Neural cell (in vitro differentiated cells): ENCODE measurements around the gene TUB. TPM values are rescaled to one million over a fixed set of nuclear protein-coding genes. Genes with fewer than 3 reads are reported as not detected.

ENCODE experiments used
- H2AFZ ChIP-seq: fragments of 200-600, 300-800 bp; sonication (generic), shearing (Covaris generic); 2 replicates; pipeline ENCODE4 v1.6.0; 2014; ENCODE audit warnings: low read depth, mild to moderate bottlenecking, antibody characterized with exemption, low read length, moderate library complexity
- H3F3A ChIP-seq: fragments of 200-600 bp; shearing (Covaris generic); 2 replicates; pipeline ENCODE4 v1.6.1; 2016; ENCODE audit warnings: mild to moderate bottlenecking, moderate library complexity, mixed read lengths, antibody characterized with exemption, low read length; ENCODE audit not compliant: insufficient read depth, poor library complexity, severe bottlenecking
- H3K27ac ChIP-seq: fragments of 200-600, 300-800 bp; sonication (generic), shearing (Covaris generic); 2 replicates; pipeline ENCODE4 v1.5.1; 2014; ENCODE audit warnings: mild to moderate bottlenecking, low read length, moderate library complexity
- H3K27me3 ChIP-seq: fragments of 300-800, 200-600 bp; sonication (generic), shearing (Covaris generic); 2 replicates; pipeline ENCODE4 v1.6.0; 2014; ENCODE audit warnings: mild to moderate bottlenecking, low read depth, low read length, moderate library complexity; ENCODE audit not compliant: insufficient read depth
- H3K36me3 ChIP-seq: fragments of 300-800, 200-600 bp; sonication (generic), shearing (Covaris generic); 2 replicates; pipeline ENCODE4 v1.5.1; 2014; ENCODE audit warnings: mild to moderate bottlenecking, antibody characterized with exemption, low read length, moderate library complexity; ENCODE audit not compliant: insufficient read depth
- H3K4me2 ChIP-seq: fragments of 300-800, 200-600 bp; sonication (generic), shearing (Covaris generic); 2 replicates; pipeline ENCODE4 v1.6.0; 2014; ENCODE audit warnings: mild to moderate bottlenecking, low read length
- H3K4me3 ChIP-seq: fragments of 300-800, 200-600 bp; sonication (generic), shearing (Covaris generic); 2 replicates; pipeline ENCODE4 v1.5.1; 2014; ENCODE audit warnings: mild to moderate bottlenecking, low read length, moderate library complexity
- H3K79me2 ChIP-seq: fragments of 200-600 bp; shearing (Covaris generic); replicated peaks from 2 replicates; pipeline ENCODE4 v1.6.0; 2014; ENCODE audit warnings: mild to moderate bottlenecking, low read length, moderate library complexity; ENCODE audit not compliant: insufficient read depth
- H3K9ac ChIP-seq: fragments of 300-800, 200-600 bp; sonication (generic), shearing (Covaris generic); 2 replicates; pipeline ENCODE4 v1.6.1; 2016; ENCODE audit warnings: mild to moderate bottlenecking, low read length, mixed read lengths
- H3K9me2 ChIP-seq: fragments of 200-600 bp; shearing (Covaris generic); 2 replicates; pipeline ENCODE4 v1.6.1; 2016; ENCODE audit warnings: mild to moderate bottlenecking, low read length, mixed read lengths; ENCODE audit not compliant: insufficient read depth
- H3K9me3 ChIP-seq: fragments of 200-600, 300-800 bp; sonication (generic), shearing (Covaris generic); 2 replicates; pipeline ENCODE4 v1.6.1; 2016; ENCODE audit warnings: mild to moderate bottlenecking, mixed run types, low read length, moderate library complexity, mixed read lengths
- H4K20me1 ChIP-seq: fragments of 200-600 bp; shearing (Covaris generic); 2 replicates; pipeline ENCODE4 v1.6.1; 2016; ENCODE audit warnings: mild to moderate bottlenecking, mixed run types; ENCODE audit not compliant: insufficient read depth
- EP300 ChIP-seq: fragments of 450-650 bp; conservative IDR thresholded peaks from 2 replicates; pipeline ENCODE4 v1.6.1; 2014; ENCODE audit warnings: antibody characterized with exemption, mild to moderate bottlenecking, moderate library complexity; ENCODE audit not compliant: poor library complexity, severe bottlenecking
- EZH2 ChIP-seq: fragments of 200-600, 300-800 bp; shearing (Covaris generic), sonication (generic); IDR thresholded peaks from 2 replicates; pipeline ENCODE4 v1.6.1; 2014; ENCODE audit warnings: antibody characterized with exemption, low read length, borderline replicate concordance, mild to moderate bottlenecking; ENCODE audit not compliant: insufficient read depth, poor library complexity, severe bottlenecking
- POLR2AphosphoS5 ChIP-seq: IDR thresholded peaks from 2 replicates; pipeline ENCODE4 v1.6.1; 2012
- RAD21 ChIP-seq: fragments of 450-650 bp; conservative IDR thresholded peaks from 2 replicates; pipeline ENCODE4 v1.6.1; 2014; ENCODE audit warnings: antibody characterized with exemption, mild to moderate bottlenecking, moderate library complexity
- SMC3 ChIP-seq: fragments of 450-650 bp; conservative IDR thresholded peaks from 2 replicates; pipeline ENCODE4 v1.6.1; 2014; ENCODE audit warnings: antibody characterized with exemption, mild to moderate bottlenecking, moderate library complexity; ENCODE audit not compliant: poor library complexity
- TAF1 ChIP-seq: IDR thresholded peaks from 2 replicates; pipeline ENCODE4 v1.6.1; 2012; ENCODE audit warnings: low read depth
- polyA plus RNA-seq: library from polyadenylated mRNA; depleted of rRNA; stranded (reverse); fragments of >200 nt; gene quantifications from 2 replicates; pipeline ENCODE4 v1.2.3, GENCODE V29; 2014
- TF ChIP-seq, protein P1 (sequence below): fragments of 450-650 bp; IDR thresholded peaks from 2 replicates; pipeline ENCODE4 v1.5.1; 2014; ENCODE audit warnings: antibody characterized with exemption, mild to moderate bottlenecking, moderate library complexity; ENCODE audit not compliant: poor library complexity, severe bottlenecking
- TF ChIP-seq, protein P2 (sequence below): IDR thresholded peaks from 2 replicates; pipeline ENCODE4 v1.6.1; 2012; ENCODE audit warnings: borderline replicate concordance

TUB gene
- polyA plus RNA-seq, 1 donor from 2014 or later, result 125 TPM

DNA sequence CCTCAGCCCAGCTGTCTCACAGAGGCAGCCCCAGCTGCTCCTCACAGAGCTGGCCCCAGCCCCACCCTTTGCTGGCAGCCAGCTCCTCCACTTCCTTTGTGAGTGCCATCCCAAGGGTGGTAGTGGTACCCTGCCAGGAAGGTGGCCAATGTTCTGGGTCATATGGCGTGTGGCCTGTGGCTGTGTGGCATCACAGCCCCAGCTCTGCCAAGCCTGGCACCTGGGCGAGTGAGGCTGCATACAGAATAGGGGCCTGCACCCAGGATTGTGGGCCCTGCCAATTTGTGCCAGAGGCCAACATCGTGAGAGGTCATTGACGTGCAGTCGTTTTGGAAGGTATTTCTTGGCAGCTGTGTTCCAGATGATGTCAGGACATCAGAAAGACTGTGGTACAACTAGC lies 10.7 kb downstream of the TUB start:
- Histone ChIP-seq H3K27ac (no peak overlapping the region), H3K79me2 (peaks cover 23% of the 10 kb centered on the region), H3K4me2 (no peak overlapping the region), H3K36me3 (peaks cover 5% of the 10 kb centered on the region), H4K20me1 (peaks cover 4% of the 10 kb centered on the region), H3K9me2 (no peaks in the 10 kb centered on the region), H2AFZ (no peak overlapping the region), H3K27me3 (no peaks in the 10 kb centered on the region), H3K9ac (no peak overlapping the region), H3F3A (no peaks in the 10 kb centered on the region), H3K4me3 (no peak overlapping the region), H3K9me3 (no peaks in the 10 kb centered on the region)
- no peak for TF ChIP-seq POLR2AphosphoS5
- TF ChIP-seq EP300, result no peak
- TF ChIP-seq, protein P1, sequence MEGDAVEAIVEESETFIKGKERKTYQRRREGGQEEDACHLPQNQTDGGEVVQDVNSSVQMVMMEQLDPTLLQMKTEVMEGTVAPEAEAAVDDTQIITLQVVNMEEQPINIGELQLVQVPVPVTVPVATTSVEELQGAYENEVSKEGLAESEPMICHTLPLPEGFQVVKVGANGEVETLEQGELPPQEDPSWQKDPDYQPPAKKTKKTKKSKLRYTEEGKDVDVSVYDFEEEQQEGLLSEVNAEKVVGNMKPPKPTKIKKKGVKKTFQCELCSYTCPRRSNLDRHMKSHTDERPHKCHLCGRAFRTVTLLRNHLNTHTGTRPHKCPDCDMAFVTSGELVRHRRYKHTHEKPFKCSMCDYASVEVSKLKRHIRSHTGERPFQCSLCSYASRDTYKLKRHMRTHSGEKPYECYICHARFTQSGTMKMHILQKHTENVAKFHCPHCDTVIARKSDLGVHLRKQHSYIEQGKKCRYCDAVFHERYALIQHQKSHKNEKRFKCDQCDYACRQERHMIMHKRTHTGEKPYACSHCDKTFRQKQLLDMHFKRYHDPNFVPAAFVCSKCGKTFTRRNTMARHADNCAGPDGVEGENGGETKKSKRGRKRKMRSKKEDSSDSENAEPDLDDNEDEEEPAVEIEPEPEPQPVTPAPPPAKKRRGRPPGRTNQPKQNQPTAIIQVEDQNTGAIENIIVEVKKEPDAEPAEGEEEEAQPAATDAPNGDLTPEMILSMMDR, result no peak
- TF ChIP-seq, protein P2, sequence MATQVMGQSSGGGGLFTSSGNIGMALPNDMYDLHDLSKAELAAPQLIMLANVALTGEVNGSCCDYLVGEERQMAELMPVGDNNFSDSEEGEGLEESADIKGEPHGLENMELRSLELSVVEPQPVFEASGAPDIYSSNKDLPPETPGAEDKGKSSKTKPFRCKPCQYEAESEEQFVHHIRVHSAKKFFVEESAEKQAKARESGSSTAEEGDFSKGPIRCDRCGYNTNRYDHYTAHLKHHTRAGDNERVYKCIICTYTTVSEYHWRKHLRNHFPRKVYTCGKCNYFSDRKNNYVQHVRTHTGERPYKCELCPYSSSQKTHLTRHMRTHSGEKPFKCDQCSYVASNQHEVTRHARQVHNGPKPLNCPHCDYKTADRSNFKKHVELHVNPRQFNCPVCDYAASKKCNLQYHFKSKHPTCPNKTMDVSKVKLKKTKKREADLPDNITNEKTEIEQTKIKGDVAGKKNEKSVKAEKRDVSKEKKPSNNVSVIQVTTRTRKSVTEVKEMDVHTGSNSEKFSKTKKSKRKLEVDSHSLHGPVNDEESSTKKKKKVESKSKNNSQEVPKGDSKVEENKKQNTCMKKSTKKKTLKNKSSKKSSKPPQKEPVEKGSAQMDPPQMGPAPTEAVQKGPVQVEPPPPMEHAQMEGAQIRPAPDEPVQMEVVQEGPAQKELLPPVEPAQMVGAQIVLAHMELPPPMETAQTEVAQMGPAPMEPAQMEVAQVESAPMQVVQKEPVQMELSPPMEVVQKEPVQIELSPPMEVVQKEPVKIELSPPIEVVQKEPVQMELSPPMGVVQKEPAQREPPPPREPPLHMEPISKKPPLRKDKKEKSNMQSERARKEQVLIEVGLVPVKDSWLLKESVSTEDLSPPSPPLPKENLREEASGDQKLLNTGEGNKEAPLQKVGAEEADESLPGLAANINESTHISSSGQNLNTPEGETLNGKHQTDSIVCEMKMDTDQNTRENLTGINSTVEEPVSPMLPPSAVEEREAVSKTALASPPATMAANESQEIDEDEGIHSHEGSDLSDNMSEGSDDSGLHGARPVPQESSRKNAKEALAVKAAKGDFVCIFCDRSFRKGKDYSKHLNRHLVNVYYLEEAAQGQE, result no peak

DNA sequence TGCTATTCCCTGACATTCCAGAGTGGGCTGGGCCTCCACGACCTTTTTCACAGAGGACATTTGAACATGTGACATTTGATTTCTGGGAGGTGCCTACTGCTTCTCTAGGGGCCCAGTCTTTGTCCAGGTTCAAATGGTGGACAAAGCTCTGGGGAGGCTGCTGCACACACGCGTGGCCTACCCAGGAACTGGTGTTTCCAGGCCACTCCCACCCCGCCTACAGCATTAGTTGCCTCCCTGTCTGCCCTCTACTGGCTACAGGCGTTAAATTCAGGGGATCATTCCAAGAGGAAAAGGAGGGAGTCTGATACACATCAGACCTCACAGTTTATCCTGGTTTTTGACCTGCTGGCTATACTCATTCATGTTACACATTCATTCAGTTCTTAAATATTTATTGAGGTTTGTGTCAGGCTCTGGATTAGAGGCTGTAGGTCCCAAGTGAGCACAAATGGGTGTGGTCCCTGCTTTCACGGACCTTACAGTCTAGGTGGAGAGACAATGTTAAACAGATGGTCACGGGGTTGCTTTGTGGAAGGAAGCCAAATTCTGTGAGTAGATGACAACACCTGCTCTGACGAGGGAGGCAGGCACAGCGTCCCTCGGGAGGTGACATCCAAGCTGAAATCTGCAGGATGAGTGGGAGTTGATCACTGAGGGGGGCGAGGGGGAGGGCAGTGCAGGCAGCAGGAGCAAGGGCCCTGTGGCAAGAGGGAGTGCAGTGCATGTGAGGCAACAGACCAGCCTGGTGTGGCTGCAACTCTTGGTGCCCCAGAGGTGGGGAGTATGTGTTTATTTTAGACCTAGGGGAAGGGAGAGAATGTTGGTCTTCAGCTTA lies 11.8 kb downstream of the TUB start:
- Histone ChIP-seq H3K4me3 (no peak overlapping the region), H4K20me1 (peaks cover 4% of the 10 kb centered on the region), H3K27me3 (no peaks in the 10 kb centered on the region), H3K9me3 (no peaks in the 10 kb centered on the region), H3F3A (no peaks in the 10 kb centered on the region), H3K27ac (no peak overlapping the region), H2AFZ (no peak overlapping the region), H3K9ac (no peak overlapping the region), H3K9me2 (no peaks in the 10 kb centered on the region), H3K79me2 (peaks cover 12% of the 10 kb centered on the region), H3K4me2 (no peak overlapping the region), H3K36me3 (peaks cover 5% of the 10 kb centered on the region)
- TF ChIP-seq, protein P1, result peak; percentile 66
- no peak for TF ChIP-seq EP300
- TF ChIP-seq, protein P2, result no peak
- TF ChIP-seq RAD21, result peak; percentile 49
- peak; percentile 61 for TF ChIP-seq SMC3
- TF ChIP-seq EZH2, result no peak
- no peak for TF ChIP-seq TAF1
